Central memory CD4-positive, alpha-beta T cell (primary cell): ENCODE data around the gene GGA1.
"Not testable (repeated sequence)": the region's sequence is repeated elsewhere in the genome, so short reads cannot be mapped to it uniquely, and the experiment has no call there.

Source experiments
- DNase-seq: peaks from one replicate; pipeline ENCODE4 v3.0.0; 2022

The GGA1 gene

DNA sequence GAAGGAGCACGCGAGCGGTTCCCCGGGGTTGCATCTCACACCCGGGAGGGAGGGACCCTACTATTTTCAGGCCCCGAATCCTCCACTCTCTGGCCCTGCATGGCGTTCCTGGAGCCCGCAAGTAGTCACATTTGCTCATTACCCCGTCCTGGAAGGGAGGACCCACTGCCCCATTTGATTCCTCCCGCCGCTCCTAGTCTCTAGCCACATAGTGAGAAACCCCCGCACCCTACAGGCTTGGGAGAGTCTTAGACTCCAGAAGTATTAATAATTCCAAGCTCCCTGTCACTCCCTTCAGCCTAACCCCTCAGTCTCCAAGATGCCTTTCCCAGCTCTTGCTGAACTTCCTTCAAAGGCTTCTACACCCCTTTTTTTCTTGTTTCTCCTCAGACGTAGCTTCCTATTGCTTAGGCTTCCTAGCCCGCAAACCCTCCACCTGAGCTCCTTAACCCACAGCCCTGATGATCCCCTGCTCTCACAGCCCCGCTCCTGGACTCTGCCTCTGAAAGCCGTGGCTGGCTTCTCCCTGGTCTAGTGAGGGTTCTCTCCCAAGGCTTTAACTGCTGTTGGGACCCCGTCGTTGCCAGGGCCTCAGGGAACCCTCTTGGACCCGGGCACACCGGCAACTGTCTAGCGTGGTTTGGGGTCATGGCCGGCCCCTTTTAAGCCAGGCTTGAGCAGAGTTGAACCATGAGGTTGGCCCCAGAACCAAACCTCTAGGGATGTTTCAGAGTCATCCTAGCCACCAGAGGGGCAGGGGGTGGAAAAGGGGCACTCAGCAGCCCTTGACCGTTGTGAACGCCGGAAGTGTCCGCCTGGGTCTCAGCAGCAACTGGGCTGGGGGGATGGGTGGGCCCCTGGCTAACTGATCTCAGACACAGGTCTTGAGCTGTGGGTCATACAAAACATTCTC, 862 bp downstream of the GGA1 start:
- peak; percentile 15 for DNase-seq

DNA sequence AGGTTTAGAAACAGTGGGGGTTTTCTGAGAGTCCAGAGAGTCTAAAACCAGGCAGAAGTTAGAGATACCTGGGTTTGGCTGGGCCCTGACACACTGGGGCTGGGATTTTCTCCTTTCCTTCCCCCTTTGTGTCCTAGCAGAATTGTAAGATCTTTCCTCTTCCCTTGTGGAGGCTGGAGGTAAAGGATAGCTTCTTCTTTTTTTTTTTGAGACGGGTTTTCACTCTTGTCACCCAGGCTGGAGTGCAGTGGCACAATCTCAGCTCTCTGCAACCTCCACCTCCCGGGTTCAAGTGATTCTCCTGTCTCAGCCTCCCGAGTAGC, 1.5 kb downstream of the GGA1 start:
- DNase-seq = not testable (repeated sequence)

DNA sequence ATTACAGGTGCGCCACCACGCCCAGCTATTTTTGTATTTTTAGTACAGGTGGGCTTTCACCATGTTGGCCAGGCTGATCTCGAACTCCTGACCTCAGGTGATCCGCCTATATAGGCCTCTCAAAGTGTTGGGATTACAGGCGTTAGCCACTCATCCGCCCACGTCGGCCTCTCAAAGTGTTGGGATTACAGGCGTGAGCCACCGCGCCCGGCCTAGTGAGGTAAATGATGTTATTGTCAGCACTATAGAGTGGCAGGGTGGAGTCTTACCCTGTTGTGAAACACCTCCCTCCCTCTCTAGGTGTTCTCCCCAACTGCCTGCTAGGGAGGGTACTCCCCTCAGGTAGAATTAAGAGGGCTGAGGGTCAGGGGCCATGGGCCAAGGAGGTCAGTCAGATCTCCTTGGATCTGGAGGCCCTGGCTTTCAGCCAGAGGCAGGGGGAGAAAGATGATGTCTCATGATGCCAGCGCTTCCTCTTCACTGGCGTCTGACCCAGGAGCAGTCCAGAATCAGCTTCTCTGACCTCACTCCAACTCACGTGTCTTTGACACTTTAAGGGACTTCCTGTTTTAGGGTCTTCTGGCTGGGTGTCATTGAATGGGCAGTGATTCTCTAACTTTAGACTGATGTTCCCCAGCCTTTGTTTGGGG, 2.0 kb downstream of the GGA1 start:
- no peak for DNase-seq

DNA sequence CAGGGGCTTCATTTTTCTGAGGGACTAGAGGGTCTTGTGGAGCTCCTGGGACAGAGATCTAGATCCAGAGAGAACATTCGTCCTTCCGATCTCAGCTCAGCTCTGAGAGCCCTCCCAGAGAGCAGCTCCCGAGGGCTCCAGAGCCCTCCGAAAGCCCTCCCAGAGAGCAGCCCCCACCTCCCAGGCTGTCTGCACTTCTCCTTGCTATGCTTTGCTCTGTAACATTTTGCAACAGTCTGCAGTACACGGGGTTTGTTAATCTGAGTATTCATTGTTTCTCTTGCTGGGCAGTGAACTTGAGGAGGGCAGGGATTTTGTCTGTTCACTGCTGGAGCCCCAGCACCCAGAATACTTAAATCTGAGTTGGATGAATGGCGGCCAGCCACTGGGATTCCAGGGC, 2.6 kb downstream of the GGA1 start:
- DNase-seq = no peak

DNA sequence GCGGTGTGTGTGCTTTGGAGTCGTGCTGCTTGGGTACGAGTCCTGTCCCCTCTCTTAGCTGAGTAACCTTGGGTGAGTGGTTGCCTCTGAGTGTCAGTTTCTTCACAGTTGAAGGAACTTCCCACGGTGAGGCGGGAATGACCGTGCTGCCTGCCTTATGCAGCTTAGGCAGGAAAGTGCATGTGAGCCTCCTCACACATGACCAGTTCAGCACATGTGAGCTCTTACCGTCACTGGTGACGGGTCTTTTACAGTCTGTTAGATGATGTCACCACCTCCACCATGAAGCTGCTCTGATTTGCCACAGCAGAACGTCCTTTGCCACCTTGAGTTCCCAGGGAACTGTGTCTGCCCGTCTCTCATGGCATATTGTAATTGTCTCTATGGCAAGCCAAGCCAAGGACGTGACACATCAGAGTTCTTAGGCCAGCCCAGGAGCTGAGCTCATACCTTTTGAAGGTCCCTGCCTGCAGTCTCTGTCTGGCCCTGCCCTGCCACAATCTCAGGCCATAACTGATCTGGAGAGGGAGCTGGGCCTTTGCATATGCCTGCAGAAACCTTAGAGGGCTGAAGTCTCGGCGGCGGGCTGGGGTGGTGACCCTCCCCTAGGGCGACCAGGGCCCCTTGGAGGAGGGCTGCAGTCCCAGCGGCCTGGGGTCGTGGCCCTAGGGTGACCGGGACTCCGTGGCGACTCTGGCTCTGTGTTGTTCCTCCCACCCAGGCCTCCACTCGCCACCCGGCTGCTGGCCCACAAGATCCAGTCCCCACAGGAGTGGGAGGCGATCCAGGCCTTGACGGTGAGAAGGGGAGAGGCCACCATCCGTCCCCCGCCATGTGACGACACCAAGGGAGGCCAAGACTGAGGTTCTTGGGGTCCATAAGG, 7.8 kb downstream of the GGA1 start:
- DNase-seq = no peak

DNA sequence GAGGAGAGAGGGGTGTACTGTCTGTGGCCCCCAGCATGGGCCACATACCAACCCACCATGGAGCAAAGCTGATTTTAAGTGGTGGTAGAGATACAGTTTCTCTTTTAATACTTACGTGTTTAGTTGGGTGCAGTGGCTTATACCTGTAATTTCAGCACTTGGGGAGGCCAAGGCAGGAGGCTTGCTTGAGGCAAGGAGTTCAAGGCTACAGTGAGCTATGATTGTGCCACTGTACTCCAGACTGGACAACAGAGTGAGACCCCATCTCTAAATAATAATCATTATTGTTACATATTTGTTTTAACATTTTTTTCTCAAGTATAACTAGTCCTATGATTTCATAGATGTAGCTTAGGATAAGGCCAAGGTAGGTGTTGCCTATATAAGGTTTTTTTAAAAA, 8.8 kb downstream of the GGA1 start:
- no peak for DNase-seq

DNA sequence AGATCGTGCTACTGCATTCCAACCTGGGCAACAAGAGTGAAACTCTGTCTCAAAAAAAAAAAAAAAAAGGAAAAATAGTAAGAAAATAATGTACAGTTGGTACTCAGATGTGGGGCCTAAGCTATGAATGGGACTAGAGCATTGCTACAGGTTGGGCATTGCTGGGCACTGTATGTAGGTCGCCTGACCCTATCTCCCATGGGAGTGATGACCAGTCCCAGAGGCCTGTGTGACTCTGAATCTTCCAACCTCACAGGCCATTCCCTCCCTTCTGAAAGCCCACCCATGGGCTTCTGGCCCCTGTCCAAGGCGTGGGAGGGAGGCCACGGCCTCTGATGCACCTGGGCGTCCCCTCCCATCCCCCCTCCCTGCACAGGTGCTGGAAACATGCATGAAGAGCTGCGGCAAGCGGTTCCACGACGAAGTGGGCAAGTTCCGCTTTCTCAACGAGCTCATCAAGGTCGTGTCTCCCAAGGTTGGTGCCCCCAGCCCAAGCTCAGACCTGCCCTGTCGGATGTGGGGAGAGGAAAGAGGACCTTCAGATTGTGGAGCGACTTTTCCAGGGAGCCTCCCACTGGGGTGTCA, 9.5 kb downstream of the GGA1 start:
- DNase-seq = no peak

DNA sequence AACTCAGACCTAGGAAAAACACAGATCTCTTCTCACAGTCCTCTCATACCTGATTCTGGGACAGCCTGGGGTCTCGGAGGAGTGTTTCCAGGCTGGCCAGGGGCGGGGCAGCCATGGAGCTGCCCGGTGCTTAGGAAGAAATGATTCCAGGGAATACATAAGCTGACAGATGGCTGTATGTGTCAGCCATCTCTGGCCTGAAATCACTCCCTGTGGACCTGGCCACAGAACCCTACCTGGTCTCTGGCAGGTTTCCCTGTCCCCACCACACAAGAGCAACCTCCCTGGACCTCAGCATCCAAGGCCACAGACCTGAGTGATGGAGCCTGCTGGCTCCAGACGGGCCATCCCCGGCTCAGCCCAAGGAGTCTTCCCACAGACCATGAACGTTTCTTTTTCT, 10.0 kb downstream of the GGA1 start:
- DNase-seq = no peak

DNA sequence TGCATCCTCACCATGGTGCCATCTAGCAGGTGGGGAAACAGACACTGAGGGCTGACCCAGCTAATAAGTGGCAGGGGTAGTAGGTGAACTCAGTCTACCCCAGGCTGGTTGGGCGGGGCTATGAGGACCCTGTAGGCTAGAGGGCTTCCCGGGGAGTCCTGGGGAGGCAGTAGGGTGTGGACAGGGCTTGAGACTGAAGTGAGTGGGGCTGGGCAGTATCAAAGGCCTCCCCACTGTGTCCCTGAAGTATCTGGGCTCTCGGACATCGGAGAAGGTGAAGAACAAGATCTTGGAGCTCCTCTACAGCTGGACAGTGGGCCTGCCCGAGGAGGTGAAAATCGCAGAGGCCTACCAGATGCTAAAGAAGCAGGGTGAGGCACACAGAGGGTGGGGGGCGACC, 11.4 kb downstream of the GGA1 start:
- no peak for DNase-seq

DNA sequence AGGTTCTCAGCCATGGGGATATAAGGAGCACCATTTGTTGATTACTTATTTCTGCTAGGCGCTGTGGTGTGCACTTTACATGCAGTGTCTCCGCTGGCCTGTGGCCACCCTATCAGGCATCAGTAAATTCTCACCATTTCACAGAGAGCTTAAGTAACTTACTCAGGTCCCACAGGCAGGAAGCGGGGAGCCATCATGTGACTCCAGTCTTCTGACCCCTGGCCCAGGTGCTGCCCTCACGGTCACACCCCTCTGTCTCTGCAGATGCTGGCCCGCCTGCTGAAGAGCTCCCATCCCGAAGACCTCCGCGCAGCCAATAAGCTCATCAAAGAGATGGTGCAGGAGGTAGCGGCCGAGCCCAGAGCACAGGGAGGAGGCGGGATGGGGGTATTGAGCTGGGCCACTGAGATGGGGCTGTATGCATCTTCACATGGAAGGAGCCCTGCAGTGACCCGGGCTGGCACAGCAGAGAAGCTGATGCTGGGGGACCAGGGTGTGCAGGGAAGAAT, 12.8 kb downstream of the GGA1 start:
- no peak for DNase-seq

DNA sequence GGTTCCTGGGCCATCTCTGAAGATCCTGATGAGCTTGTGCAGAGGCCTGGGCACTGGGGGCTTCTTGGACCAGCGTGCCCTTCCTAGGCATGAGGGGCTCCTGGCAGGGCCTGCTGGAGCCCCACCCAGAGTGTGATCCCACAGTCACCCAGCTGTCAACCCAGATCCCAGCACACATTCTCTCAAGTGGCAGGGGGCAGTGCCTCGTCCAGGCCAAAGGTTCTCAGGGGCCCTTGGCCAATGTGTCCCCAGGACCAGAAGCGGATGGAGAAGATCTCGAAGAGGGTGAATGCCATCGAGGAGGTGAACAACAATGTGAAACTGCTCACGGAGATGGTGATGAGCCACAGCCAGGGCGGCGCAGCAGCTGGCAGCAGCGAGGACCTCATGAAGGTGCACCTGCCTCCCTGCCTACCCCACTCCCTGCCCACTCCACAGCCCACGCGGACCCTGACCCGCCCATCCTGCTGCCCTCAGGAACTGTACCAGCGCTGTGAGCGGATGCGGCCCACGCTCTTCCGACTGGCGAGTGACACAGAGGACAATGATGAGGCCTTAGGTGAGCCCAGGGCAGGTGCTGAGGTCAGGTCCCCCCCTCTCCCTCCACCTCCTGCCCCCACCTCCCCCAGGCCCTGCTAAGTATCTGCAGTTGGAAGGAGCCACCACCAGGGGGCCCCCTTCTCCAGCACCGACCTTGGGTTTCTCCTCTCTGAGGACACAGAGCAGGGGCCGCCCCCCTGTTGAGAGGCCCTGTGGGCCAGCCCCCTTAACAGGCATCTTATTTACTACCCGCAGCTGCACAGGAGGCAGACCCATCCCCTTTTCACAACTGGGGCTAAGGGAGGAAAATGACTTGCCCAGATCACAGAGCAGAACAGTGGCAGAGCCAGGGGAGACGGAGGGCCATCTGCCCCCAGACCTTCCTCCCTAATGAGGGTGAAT, 14.7 kb downstream of the GGA1 start:
- peak; percentile 70 for DNase-seq

DNA sequence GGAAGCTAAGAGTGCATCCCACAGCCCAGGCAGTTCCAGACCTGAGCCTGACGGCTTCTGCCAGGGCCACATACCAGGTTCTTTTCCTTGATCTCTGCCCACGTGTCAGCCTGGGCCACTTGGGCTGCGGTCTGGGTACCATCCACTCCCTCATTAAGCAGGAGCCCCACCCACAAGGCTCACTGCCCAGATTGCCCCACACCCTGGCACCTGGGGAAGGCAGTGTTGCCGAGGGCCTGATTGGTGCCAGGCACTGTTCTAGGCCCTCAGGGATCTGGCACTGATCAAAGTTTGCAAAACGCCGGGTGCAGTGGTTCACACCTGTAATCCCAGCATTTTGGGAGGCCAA, 15.4 kb downstream of the GGA1 start:
- no peak for DNase-seq

DNA sequence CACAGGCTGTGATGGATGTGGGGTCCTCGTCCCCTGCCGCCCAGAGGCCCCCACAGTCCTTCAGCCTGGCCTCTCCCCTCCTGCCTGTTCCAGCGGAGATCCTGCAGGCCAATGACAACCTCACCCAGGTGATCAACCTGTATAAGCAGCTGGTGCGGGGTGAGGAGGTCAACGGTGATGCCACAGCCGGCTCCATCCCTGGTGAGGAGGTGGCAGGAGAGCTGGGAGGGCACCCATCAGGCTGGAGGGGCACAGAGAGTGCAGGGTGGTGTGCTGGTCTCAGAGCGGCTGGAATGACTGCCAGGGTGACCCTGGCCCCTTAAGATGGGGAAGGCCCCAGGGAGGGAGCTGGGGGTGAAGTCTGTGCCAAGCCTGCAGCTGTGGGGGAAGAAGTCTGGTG, 16.2 kb downstream of the GGA1 start:
- DNase-seq = no peak

DNA sequence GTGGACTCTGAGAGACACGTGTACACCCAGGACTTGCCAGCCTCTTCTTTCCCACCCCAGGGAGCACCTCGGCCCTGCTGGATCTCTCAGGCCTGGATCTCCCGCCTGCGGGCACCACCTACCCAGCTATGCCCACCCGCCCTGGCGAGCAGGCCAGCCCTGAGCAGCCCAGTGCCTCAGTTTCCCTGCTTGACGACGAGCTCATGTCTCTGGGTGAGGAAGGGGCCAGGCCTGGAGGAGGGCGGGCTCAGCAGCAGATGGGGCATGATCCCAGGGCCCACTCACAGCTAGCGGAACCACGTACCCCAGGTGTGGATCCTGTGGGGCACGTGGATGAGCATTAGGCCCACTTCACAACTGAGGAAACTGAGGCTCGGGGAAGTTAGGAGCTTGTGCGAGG, 17.1 kb downstream of the GGA1 start:
- no peak for DNase-seq

DNA sequence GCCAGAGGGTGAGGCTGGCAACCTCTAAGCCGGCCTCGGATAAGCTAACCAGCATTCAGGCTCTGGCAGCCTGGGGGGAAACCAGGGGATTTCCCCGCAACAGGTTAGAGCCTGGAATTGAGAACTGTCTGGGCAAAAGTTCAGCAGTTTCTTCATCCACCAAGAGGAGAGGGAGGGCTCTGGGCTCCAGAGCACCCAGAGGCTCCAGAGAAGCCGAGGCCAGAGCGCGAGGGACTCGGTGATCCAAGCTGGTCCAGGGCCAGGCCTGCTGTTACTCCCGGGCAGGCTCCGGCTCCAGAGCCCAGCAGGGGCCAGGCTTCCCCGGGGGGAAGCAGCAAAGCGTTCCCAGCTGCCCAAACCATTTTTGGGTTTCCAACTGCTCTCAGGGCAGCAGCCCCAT, 17.5 kb downstream of the GGA1 start:
- no peak for DNase-seq

DNA sequence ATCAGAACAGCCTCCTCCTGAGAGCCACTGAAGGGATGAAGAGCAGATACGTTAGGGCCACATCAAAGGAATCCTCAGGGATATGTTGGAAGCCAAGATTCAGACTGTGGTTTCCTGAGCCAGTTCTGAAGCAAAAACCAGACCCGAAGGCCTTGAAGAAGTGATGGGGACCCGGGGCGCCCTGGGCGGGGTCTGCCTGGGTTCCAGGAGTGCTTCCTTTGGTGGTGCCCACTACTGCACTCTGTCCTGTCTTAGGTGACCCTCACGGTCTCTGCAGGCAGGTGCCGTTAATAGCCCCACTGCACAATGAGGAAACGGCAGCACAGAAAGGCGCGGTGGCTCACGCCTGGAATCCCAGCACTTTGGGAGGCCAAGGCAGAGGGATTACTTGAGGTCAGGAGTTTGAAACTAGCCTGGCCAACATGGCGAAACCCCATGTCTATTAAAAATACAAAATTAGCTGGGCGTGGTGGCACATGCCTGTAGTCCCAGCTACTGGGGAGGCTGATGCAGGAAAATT, 18.0 kb downstream of the GGA1 start:
- DNase-seq = no peak

DNA sequence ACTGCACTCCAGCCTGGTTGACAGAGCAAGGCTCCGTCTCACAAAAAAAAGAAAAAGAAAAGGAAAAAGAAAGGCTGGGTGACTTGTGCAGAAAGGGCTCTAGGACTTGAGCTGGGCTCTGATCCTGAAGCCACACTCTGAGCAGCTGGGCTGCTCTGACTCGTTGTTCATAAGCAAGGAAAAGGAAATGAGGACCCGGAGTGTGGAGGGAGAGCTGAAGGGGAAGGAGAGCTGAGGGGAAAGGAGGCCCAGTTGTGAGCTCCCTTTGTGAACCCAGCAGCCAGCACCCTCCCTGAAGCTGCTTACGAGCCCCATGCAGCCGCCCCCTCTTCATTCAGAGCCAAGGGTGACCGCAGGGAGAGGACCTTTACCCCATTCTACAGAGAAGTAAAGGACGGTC, 18.5 kb downstream of the GGA1 start:
- DNase-seq = no peak

DNA sequence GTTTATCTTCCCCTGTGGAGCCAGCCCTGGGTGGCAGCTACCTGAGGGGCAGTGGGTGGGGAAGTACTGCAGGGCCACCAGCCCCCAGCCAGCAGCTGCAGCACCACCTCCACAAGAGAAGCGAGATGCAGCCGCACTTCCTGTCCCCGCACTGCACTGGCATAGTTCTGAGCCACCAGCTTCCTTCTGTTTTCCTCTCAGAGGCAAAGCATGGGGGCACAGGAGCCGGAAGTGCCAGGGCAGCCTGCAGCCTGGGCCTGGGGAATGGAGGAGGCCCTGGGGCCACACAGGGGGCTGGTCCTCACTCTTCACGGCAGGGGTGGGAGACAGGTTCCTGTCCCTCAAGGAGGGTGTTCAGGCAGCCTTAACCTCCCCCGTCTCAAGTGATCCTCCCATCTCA, 18.9 kb downstream of the GGA1 start:
- DNase-seq = peak; percentile 63

DNA sequence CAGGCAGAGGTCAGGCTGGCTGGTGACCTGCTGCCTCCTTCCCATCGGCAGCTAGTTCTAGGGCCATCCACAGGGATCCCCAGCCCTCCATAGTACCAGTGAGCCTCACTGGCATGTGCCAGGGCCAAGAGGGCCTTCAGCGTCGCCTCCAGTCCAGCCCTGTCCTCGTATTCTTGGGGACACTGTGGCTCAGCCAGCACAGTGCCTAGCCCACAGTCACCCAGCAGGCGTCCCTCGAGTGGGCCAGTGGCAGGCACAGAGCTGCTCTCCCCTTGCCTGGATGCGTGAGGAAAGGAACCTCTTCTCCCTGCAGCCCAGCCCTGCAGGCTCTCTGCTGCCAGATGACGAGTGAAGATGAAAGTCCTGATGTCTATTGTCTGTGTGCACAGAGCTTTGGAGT, 20.2 kb downstream of the GGA1 start:
- DNase-seq = no peak

DNA sequence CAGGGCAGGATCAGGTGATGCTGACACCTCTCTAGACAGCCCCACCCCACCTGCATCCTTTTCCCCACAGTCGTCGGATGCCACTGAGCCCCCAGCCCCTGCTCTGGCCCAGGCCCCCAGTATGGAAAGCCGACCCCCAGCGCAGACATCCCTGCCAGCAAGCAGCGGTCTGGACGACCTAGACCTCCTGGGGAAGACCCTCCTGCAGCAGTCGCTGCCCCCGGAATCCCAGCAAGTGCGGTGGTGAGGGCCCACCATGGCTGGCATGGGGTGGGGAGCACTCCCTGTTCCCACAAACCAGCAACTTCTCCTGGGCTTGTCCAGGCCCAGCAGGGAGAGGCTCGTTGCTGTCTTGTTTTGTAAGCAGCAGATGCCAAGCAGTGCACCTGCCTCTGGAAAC, 21.3 kb downstream of the GGA1 start:
- DNase-seq = no peak

DNA sequence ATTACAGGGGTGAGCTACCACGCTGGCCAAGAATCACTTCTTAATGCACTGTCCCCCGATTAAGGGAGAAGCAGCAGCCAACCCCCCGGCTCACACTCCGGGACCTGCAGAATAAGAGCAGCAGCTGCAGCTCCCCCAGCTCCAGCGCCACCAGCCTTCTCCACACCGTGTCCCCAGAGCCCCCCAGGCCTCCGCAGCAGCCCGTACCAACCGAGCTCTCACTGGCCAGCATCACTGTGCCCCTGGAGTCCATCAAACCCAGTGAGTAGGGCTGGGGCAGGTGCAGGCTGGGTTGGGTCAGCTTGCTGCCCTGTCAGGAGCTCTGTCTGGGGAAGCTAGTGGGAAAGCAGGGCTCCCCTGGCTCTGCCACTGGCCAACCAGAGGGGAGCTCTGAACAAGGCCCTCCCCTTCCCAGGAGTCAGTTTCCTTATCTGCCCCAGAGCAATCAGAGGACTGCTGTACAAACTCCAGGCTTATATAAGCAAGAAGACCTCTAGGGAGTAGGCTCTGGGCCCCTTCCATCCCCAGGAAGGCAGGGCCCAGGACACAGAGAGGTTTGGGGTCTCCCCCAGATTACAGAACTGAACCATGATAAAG, 22.3 kb downstream of the GGA1 start:
- no peak for DNase-seq
